Astrocyte (in vitro differentiated cells and primary cell): ENCODE results near the gene UST. TPM values are rescaled to one million over a fixed set of nuclear protein-coding genes. Genes with fewer than 3 reads are reported as not detected.

Source experiments
- DNase-seq: peaks from one replicate; pipeline ENCODE4 v3.0.0-alpha.2; 2010; ENCODE audit warnings: low read depth
- FAIRE-seq: peaks from 2 replicates; lab custom pipeline; 2011; peaks lifted over from hg19 to GRCh38; lab: Jason Lieb, UNC
- H2AFZ ChIP-seq: 2 replicates; pipeline ENCODE4 v1.6.0; 2012; ENCODE audit warnings: low read depth, low read length, inconsistent platforms
- H3K27ac ChIP-seq: 2 replicates; pipeline ENCODE4 v1.5.1; 2011; ENCODE audit warnings: low read depth, low read length, inconsistent platforms
- H3K27me3 ChIP-seq: 2 replicates; pipeline ENCODE4 v1.6.0; 2011; ENCODE audit warnings: low read length, inconsistent platforms; ENCODE audit not compliant: insufficient read depth
- H3K36me3 ChIP-seq: 2 replicates; pipeline ENCODE4 v1.5.1; 2011; ENCODE audit warnings: low read length, inconsistent platforms; ENCODE audit not compliant: insufficient read depth
- H3K4me1 ChIP-seq: 2 replicates; pipeline ENCODE4 v1.5.1; 2011; ENCODE audit warnings: low read length, inconsistent platforms; ENCODE audit not compliant: insufficient read depth
- H3K4me2 ChIP-seq: 2 replicates; pipeline ENCODE4 v1.6.0; 2012; ENCODE audit warnings: low read length, inconsistent platforms
- H3K4me3 ChIP-seq: 2 replicates; pipeline ENCODE4 v1.5.1; 2011; ENCODE audit warnings: low read depth, mild to moderate bottlenecking, low read length, inconsistent platforms; ENCODE audit not compliant: insufficient read depth
- H3K79me2 ChIP-seq: 2 replicates; pipeline ENCODE4 v1.6.0; 2012; ENCODE audit warnings: mild to moderate bottlenecking, low read length, inconsistent platforms; ENCODE audit not compliant: insufficient read depth
- H3K9ac ChIP-seq: 2 replicates; pipeline ENCODE4 v1.6.0; 2012; ENCODE audit warnings: mild to moderate bottlenecking, low read length, inconsistent platforms
- H3K9me3 ChIP-seq: 2 replicates; pipeline ENCODE4 v1.5.1; 2012; ENCODE audit warnings: low read depth, mild to moderate bottlenecking, low read length, inconsistent platforms; ENCODE audit not compliant: insufficient read depth
- H4K20me1 ChIP-seq: 2 replicates; pipeline ENCODE4 v1.6.0; 2012; ENCODE audit warnings: low read length, inconsistent platforms; ENCODE audit not compliant: insufficient read depth
- H3K27ac Mint-ChIP-seq: one replicate; pipeline ENCODE4 v1.8.0; 2021; ENCODE audit warnings: mild to moderate bottlenecking, mixed read lengths; ENCODE audit not compliant: unreplicated experiment
- H3K27me3 Mint-ChIP-seq: one replicate; pipeline ENCODE4 v1.8.0; 2021; ENCODE audit warnings: low read depth, mixed read lengths; ENCODE audit not compliant: unreplicated experiment
- H3K36me3 Mint-ChIP-seq: one replicate; pipeline ENCODE4 v1.8.0; 2021; ENCODE audit warnings: low read depth, mixed read lengths; ENCODE audit not compliant: unreplicated experiment
- H3K4me1 Mint-ChIP-seq: one replicate; pipeline ENCODE4 v1.8.0; 2021; ENCODE audit warnings: low read depth, mixed read lengths; ENCODE audit not compliant: unreplicated experiment
- H3K4me3 Mint-ChIP-seq: one replicate; pipeline ENCODE4 v1.8.0; 2021; ENCODE audit warnings: mild to moderate bottlenecking, moderate library complexity, mixed read lengths; ENCODE audit not compliant: unreplicated experiment
- H3K9me3 Mint-ChIP-seq: one replicate; pipeline ENCODE4 v1.8.0; 2021; ENCODE audit warnings: mild to moderate bottlenecking, mixed read lengths; ENCODE audit not compliant: unreplicated experiment
- CTCF ChIP-seq: IDR thresholded peaks from 2 replicates; pipeline ENCODE4 v1.5.1; 2011; ENCODE audit warnings: low read depth, mild to moderate bottlenecking, inconsistent platforms, low read length, moderate library complexity; ENCODE audit not compliant: insufficient read depth
- EZH2 ChIP-seq: IDR thresholded peaks from 2 replicates; pipeline ENCODE4 v1.6.1; 2012; ENCODE audit warnings: mild to moderate bottlenecking, low read length, inconsistent platforms; ENCODE audit not compliant: insufficient read depth
- total RNA-seq: library from RNA; stranded (reverse); gene quantifications from 2 replicates; pipeline ENCODE4 v1.2.1, GENCODE V29; 2021

UST gene
- total RNA-seq, 1 donor from 2014 or later = 15.3 TPM

GRCh38 chr6:149054559-149055194 lies 307.8 kb downstream of the UST start:
- H3K27me3 Mint-ChIP-seq = no peaks in the 10 kb centered on the region
- peaks cover 11% of the 10 kb centered on the region for H3K4me1 ChIP-seq
- no peaks in the 10 kb centered on the region for H3K9me3 ChIP-seq
- no peak overlapping the region for H3K4me3 ChIP-seq
- no peak overlapping the region for H2AFZ ChIP-seq
- H3K27ac ChIP-seq = no peak overlapping the region
- H3K4me3 Mint-ChIP-seq = no peak overlapping the region
- no peaks in the 10 kb centered on the region for H3K36me3 ChIP-seq
- DNase-seq (no peak), FAIRE-seq (no peak)
- H3K9me3 Mint-ChIP-seq = peaks cover 2% of the 10 kb centered on the region
- no peak overlapping the region for H3K9ac ChIP-seq
- H3K27me3 ChIP-seq = no peaks in the 10 kb centered on the region
- TF ChIP-seq EZH2 = no peak
- no peaks in the 10 kb centered on the region for H3K36me3 Mint-ChIP-seq
- peak overlapping the region; percentile 38 for H3K27ac Mint-ChIP-seq
- no peak overlapping the region for H3K4me2 ChIP-seq
- peaks cover 26% of the 10 kb centered on the region for H3K4me1 Mint-ChIP-seq
- H3K79me2 ChIP-seq = no peaks in the 10 kb centered on the region
- no peaks in the 10 kb centered on the region for H4K20me1 ChIP-seq

GRCh38 chr6:149055195-149055899 lies 308.5 kb downstream of the UST start:
- Histone ChIP-seq H3K4me3 (no peak overlapping the region), H3K79me2 (no peaks in the 10 kb centered on the region), H3K9ac (no peak overlapping the region), H3K9me3 (no peaks in the 10 kb centered on the region), H4K20me1 (no peaks in the 10 kb centered on the region), H3K27ac (no peak overlapping the region), H3K27me3 (no peaks in the 10 kb centered on the region), H3K4me1 (peaks cover 10% of the 10 kb centered on the region), H2AFZ (no peak overlapping the region), H3K36me3 (no peaks in the 10 kb centered on the region), H3K4me2 (no peak overlapping the region)
- DNase-seq = no peak
- TF ChIP-seq CTCF (no peak), EZH2 (no peak)
- no peak for FAIRE-seq
- peaks cover 28% of the 10 kb centered on the region for H3K4me1 Mint-ChIP-seq
- no peaks in the 10 kb centered on the region for H3K27me3 Mint-ChIP-seq
- peaks cover 2% of the 10 kb centered on the region for H3K9me3 Mint-ChIP-seq
- no peak overlapping the region for H3K27ac Mint-ChIP-seq
- no peak overlapping the region for H3K4me3 Mint-ChIP-seq
- no peaks in the 10 kb centered on the region for H3K36me3 Mint-ChIP-seq

DNA sequence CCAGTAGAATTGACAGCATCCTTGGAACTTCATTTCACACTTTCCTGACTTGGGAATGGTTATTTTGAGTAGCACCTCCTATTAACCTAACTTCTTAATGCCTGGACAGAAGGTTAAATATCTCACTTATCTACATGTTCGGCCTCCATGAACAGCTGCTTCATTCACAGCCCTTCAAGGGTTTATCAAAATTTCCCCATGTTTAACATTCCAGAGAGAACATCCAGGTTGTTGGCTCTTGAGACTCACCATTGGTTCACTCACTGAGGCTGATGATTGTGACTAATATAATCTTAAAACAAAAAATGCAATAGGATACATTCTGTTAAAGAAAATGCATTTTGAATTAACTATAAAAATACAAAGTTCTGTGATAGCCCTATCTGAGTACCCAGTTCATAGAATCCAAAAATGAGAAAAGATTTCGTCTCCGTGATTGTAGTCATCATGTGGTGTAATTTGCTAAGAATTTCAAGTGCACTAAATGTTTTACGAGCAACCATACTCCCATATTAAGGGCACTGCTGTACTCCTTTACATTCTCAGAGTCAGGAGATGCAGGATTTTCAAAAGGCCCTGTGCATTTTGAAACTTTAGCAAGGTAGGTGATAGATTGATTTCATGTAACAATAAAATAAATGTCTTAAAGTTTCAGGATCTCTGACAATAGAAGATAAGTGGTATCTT lies 310.1 kb downstream of the UST start:
- no peak overlapping the region for H3K9ac ChIP-seq
- no peak overlapping the region for H3K4me3 ChIP-seq
- no peaks in the 10 kb centered on the region for H3K27me3 Mint-ChIP-seq
- peaks cover 24% of the 10 kb centered on the region for H3K4me1 ChIP-seq
- no peak overlapping the region for H3K27ac Mint-ChIP-seq
- no peaks in the 10 kb centered on the region for H3K36me3 ChIP-seq
- H3K9me3 Mint-ChIP-seq = peaks cover 2% of the 10 kb centered on the region
- TF ChIP-seq CTCF = no peak
- TF ChIP-seq EZH2 = no peak
- H3K4me3 Mint-ChIP-seq = no peak overlapping the region
- no peak overlapping the region for H3K27ac ChIP-seq
- H2AFZ ChIP-seq = no peak overlapping the region
- H3K36me3 Mint-ChIP-seq = no peaks in the 10 kb centered on the region
- peaks cover 40% of the 10 kb centered on the region for H3K4me1 Mint-ChIP-seq
- H3K4me2 ChIP-seq = no peak overlapping the region
- H3K79me2 ChIP-seq = no peaks in the 10 kb centered on the region
- no peaks in the 10 kb centered on the region for H3K27me3 ChIP-seq
- H3K9me3 ChIP-seq = no peaks in the 10 kb centered on the region
- no peaks in the 10 kb centered on the region for H4K20me1 ChIP-seq
- DNase-seq (no peak), FAIRE-seq (no peak)
